ENCODE measurements around the gene STOX1.

GRCh38 chr10:68871731-68872342 lies 44.5 kb downstream of the STOX1 start:
- TF ChIP-seq CTCF (IDR thresholded peaks at IDR 0.05) (no peak), PRDM15 (CRISPR knock-in tag; IDR thresholded peaks at IDR 0.05) (no peak), E2F4 (CRISPR knock-in tag; IDR thresholded peaks at IDR 0.05; ENCODE audit: borderline replicate concordance, low read depth) (no peak)

All from WTC11 (cell line).